Panc1 (cell line): ENCODE data around the gene GARS1. TPM values are rescaled to one million over a fixed set of nuclear protein-coding genes. Genes with fewer than 3 reads are reported as not detected.

Experiments
- ATAC-seq: fragments of 200-7000 bp; cut with Tn5 transposase; 2 replicates; pipeline ENCODE4 v1.9.1; 2020; ENCODE audit warnings: mild to moderate bottlenecking, moderate library complexity
- BruUV-seq: library from RNA; stranded (reverse); fragments of 400-500 nt; replicated peaks from 2 replicates; lab custom pipeline; 2021; lab: Mats Ljungman, UMichigan
- CTCF ChIA-PET: fragments of 300-600 bp; sonication (Branson Sonifier 250); formaldehyde crosslinking; loops from one replicate; lab custom pipeline; 2022; ENCODE audit warnings: antibody characterized with exemption; lab: Charles Lee
- POLR2A ChIA-PET: fragments of 300-600 bp; sonication (Branson Sonifier 250); formaldehyde crosslinking; loops from one replicate; lab custom pipeline; 2022; ENCODE audit warnings: antibody characterized with exemption; lab: Charles Lee
- DNase-seq: peaks from one replicate; pipeline ENCODE4 v3.0.0-alpha.2; 2010; ENCODE audit warnings: low read depth, low spot score
- H3K27ac ChIP-seq: 2 replicates; pipeline ENCODE4 v1.5.1; 2011; ENCODE audit warnings: mild to moderate bottlenecking, low read length, inconsistent platforms
- H3K27me3 ChIP-seq: fragments of 200-500 bp; sonication (Bioruptor generic); 2 replicates; pipeline ENCODE4 v1.6.0; 2014; ENCODE audit warnings: low read length, inconsistent platforms; ENCODE audit not compliant: control insufficient read depth, insufficient read depth
- H3K36me3 ChIP-seq: fragments of 200-500 bp; sonication (Bioruptor generic); 2 replicates; pipeline ENCODE4 v1.5.1; 2014; ENCODE audit warnings: inconsistent platforms, mild to moderate bottlenecking, low read length, moderate library complexity; ENCODE audit not compliant: control insufficient read depth, insufficient read depth
- H3K4me1 ChIP-seq: 2 replicates; pipeline ENCODE4 v1.5.1; 2011; ENCODE audit warnings: inconsistent platforms, mild to moderate bottlenecking, low read length, moderate library complexity; ENCODE audit not compliant: control insufficient read depth, insufficient read depth
- H3K4me3 ChIP-seq, 2 experiments: 2 replicates each; pipeline ENCODE4 v1.5.1; 2011 to 2012; ENCODE audit warnings: low read depth in 2 of 2, low read length in 2 of 2, mild to moderate bottlenecking in 2 of 2, inconsistent platforms in 1 of 2, moderate library complexity in 1 of 2
- H3K9me3 ChIP-seq: fragments of 200-500 bp; sonication (Bioruptor generic); 2 replicates; pipeline ENCODE4 v1.5.1; 2014; ENCODE audit warnings: low read depth, mild to moderate bottlenecking, inconsistent platforms, low read length, moderate library complexity; ENCODE audit not compliant: control insufficient read depth, insufficient read depth
- CTCF ChIP-seq: fragments of 450-650 bp; IDR thresholded peaks from 2 replicates; pipeline ENCODE4 v1.5.1; 2017; ENCODE audit warnings: mild to moderate bottlenecking
- POLR2AphosphoS5 ChIP-seq: IDR thresholded peaks from 2 replicates; pipeline ENCODE4 v1.6.1; 2012; ENCODE audit warnings: mild to moderate bottlenecking, low read depth, low read length, moderate library complexity
- REST ChIP-seq, 2 experiments: IDR thresholded peaks; 2 replicates each; pipeline ENCODE4 v1.6.1; 2011 to 2012; ENCODE audit warnings: low read depth in 2 of 2, control low read depth in 1 of 2, low read length in 1 of 2, mild to moderate bottlenecking in 1 of 2, moderate library complexity in 1 of 2; ENCODE audit not compliant: insufficient read depth in 1 of 2
- SIN3A ChIP-seq: IDR thresholded peaks from 2 replicates; pipeline ENCODE4 v1.6.1; 2012; ENCODE audit warnings: low read depth, mild to moderate bottlenecking, low read length, moderate library complexity, borderline replicate concordance; ENCODE audit not compliant: insufficient read depth
- TCF7L2 ChIP-seq: IDR thresholded peaks from 2 replicates; pipeline ENCODE4 v1.6.1; 2011; ENCODE audit warnings: mild to moderate bottlenecking, low read depth, low read length, inconsistent platforms
- in situ Hi-C: cut with HindIII; loops from 2 replicates; pipeline ENCODE4 v1.10.0; 2016; ENCODE audit warnings: low sequenced_read_pairs, low pct_unique_long_range_greater_than_20kb
- intact Hi-C: fragments of 100-400 bp; cut with micrococcal nuclease; formaldehyde crosslinking; loops from one replicate; pipeline ENCODE4 v1.10.0; 2022; ENCODE audit not compliant: unreplicated experiment
- total RNA-seq: library from RNA; stranded (reverse); gene quantifications from one replicate; pipeline ENCODE4 v1.2.1, GENCODE V29; 2021; ENCODE audit not compliant: unreplicated experiment

Gene GARS1
- total RNA-seq, 1 experiment from 2014 or later = 271 TPM

DNA sequence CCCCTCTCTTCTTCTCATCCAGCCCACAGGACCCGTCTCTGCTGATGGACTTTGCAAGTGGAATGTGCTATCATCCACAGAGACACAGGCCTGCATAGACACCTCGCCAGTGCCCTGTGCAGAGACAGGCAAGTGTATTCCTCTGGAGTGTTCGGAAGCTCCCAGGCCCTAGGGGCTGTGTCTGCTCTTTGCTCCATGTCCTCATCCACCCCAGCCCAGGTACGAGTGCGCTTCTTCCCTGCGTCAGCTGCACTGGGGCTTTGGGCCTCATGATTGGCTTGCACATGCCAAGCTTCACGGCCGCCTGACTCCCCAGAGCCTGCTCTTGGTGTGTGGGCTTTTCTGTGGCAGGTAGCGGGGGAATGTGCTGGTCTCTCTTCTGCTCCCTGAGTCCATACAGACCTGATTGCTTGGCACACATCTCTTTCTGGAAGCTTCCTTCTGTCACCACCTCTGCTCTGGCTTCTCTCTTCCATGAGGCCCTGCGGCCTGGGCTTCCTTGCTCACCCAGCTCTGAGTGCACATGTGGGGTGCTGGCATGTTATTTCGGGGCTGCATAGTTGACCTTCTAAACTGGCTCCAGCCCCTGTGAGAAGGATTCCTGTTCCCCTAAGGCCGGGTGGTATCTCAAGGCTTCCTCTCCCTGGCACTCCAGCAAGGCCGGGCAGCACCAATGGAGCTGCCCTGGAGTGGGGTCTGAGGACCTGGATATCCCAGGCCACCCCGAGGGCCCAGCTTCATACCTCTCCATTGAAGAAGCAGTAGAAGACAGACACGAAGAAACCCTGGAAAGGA, 59.8 kb downstream of the GARS1 start:
- POLR2A ChIA-PET = no interaction called here
- no peak for ATAC-seq
- H3K4me3 ChIP-seq = no peak overlapping the region

More for the DNA sequence above, 59.8 kb downstream of the GARS1 start:
- DNase-seq = no peak
- TF ChIP-seq SIN3A (no peak), TCF7L2 (no peak), REST (IDR thresholded peaks at IDR 0.05; ENCODE audit: insufficient read depth in 1 of 2, low read depth in 2 of 2, low read length in 1 of 2) (no peak), CTCF (no peak), POLR2AphosphoS5 (no peak)
- no TSS peak for BruUV-seq
- Histone ChIP-seq H3K27me3 (no peaks in the 10 kb centered on the region), H3K4me1 (no peaks in the 10 kb centered on the region), H3K9me3 (no peaks in the 10 kb centered on the region), H3K27ac (no peak overlapping the region), H3K36me3 (no peaks in the 10 kb centered on the region)
- in situ Hi-C loops (no loop called here), intact Hi-C loops (no loop called here)
- CTCF ChIA-PET = no interaction called here
